ENCODE measurements around the gene TCTN1.
"Not testable (repeated sequence)": the region's sequence is repeated elsewhere in the genome, so short reads cannot be mapped to it uniquely, and the experiment has no call there.

The TCTN1 gene

DNA sequence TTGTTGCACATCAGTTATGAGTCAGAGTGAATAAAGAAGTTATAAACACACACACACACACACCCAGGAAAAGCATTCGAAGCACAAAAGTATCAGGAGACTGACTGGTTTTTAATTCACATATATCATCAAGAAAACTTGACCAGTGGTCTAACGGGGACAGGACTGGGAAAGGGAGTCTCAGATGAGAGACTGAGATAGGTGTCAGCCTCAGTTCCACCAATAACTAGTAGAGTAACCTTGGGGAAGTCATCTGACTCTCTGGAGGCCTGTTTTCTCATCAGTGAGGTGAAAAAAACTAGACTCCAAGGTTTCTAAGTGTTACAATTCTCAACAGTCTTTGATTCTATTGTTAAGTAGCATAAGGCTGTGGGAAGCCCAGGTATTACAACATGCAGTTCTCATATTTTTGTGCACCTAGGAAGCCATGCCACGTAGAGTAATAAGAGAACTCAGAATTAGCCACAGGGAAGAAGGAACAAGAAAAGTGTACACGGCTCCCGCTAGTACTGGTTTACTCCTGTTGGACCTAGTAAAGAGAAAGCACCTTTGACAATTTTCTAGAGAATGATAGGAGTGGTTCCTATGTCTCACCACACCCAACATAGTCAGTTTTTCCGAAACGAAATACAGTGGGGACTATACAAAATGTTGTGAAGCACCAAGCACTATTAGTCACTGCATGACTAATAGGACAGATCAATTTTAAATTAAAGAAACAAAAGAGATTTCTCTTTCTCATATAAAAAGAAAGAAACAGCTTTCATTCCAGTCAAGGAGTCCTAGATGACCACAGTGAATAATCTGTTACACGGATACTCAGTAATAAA, 35.9 kb upstream of the TCTN1 start:
- H3K27ac ChIP-seq (ENCODE audit: low read length) = no peak overlapping the region
- H3K4me1 ChIP-seq (ENCODE audit: insufficient read depth, low read length) = no peaks in the 10 kb centered on the region
- H3K4me3 ChIP-seq (ENCODE audit: low read length) = no peak overlapping the region

GRCh38 chr12:110578694-110579534, 35.0 kb upstream of the TCTN1 start:
- no peak overlapping the region for H3K9ac ChIP-seq (ENCODE audit: low read depth, low read length)
- no peaks in the 10 kb centered on the region; the same call in 1 of the 2 replicates for H3K27me3 ChIP-seq (ENCODE audit: insufficient read depth, low read length)
- no peaks in the 10 kb centered on the region for H3K9me3 ChIP-seq (ENCODE audit: insufficient read depth, low read depth, low read length)
- no peak overlapping the region for H3K27ac ChIP-seq (ENCODE audit: low read length)
- H3K4me1 ChIP-seq (ENCODE audit: insufficient read depth, low read length) = 0 out of 2 replicates have a peak, but pooled peaks cover 6% of the 10 kb centered on the region
- H3K36me3 ChIP-seq (ENCODE audit: insufficient read depth, low read depth, low read length) = no peaks in the 10 kb centered on the region
- no peak overlapping the region for H3K4me3 ChIP-seq (ENCODE audit: low read length)

More for the DNA sequence above, 35.9 kb upstream of the TCTN1 start:
- H3K9me3 ChIP-seq (ENCODE audit: insufficient read depth, low read depth, low read length) = no peaks in the 10 kb centered on the region
- H3K36me3 ChIP-seq (ENCODE audit: insufficient read depth, low read depth, low read length) = no peaks in the 10 kb centered on the region
- H3K27me3 ChIP-seq (ENCODE audit: insufficient read depth, low read length) = no peaks in the 10 kb centered on the region; the same call in 1 of the 2 replicates
- H3K9ac ChIP-seq (ENCODE audit: low read depth, low read length) = no peak overlapping the region

DNA sequence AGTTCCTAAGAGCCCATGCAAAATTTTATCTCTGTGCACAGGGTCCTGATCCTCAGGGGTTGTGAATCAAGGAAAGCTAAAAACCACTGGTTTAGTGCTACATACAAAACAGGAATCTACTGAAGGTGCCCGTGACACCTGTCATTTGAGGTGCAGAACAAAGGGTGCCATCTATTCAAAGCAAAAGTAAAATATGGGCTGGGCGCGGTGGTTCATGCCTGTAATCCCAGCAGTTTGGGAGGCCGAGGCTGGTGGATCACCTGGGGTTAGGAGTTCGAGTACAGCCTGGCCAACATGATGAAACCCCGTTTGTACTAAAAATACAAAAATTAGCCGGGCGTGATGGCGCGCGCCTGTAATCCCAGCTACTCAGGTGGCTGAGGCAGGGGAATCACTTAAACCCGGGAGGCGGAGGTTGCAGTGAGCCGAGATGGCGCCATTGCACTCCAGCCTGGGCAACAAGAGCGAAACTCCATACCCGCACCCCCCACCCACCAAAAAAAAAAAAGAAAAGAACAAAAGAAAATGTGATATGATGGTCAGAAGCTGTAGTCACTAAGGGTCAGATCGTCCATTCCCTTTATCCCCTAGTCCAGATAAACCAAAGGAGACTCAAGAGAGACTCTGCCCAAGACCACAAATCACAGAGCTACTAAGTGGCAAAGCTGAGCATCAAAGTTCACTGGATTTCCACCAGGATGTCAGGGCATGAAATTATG, 34.2 kb upstream of the TCTN1 start:
- Histone ChIP-seq H3K27ac (ENCODE audit: low read length) (no peak overlapping the region), H3K9me3 (ENCODE audit: insufficient read depth, low read depth, low read length) (no peaks in the 10 kb centered on the region), H3K4me1 (ENCODE audit: insufficient read depth, low read length) (0 out of 2 replicates have a peak, but pooled peaks cover 6% of the 10 kb centered on the region), H3K27me3 (ENCODE audit: insufficient read depth, low read length) (no peaks in the 10 kb centered on the region; the same call in 1 of the 2 replicates), H3K9ac (ENCODE audit: low read depth, low read length) (no peak overlapping the region), H3K4me3 (ENCODE audit: low read length) (no peak overlapping the region), H3K36me3 (ENCODE audit: insufficient read depth, low read depth, low read length) (no peaks in the 10 kb centered on the region)

GRCh38 chr12:110581931-110582275, 32.0 kb upstream of the TCTN1 start:
- Histone ChIP-seq H3K4me3 (ENCODE audit: low read length) (peak overlapping the region; percentile 94), H3K36me3 (ENCODE audit: insufficient read depth, low read depth, low read length) (no peaks in the 10 kb centered on the region), H3K9ac (ENCODE audit: low read depth, low read length) (peak overlapping the region; percentile 82; the same call in 1 of the 2 replicates), H3K9me3 (ENCODE audit: insufficient read depth, low read depth, low read length) (no peaks in the 10 kb centered on the region), H3K27ac (ENCODE audit: low read length) (no peak overlapping the region), H3K4me1 (ENCODE audit: insufficient read depth, low read length) (0 out of 2 replicates have a peak, but pooled peaks cover 6% of the 10 kb centered on the region), H3K27me3 (ENCODE audit: insufficient read depth, low read length) (no peaks in the 10 kb centered on the region; the same call in 1 of the 2 replicates)

- Histone ChIP-seq H3K9ac (ENCODE audit: low read depth, low read length) (peak overlapping the region; percentile 82; the same call in 1 of the 2 replicates), H3K27me3 (ENCODE audit: insufficient read depth, low read length) (no peaks in the 10 kb centered on the region; the same call in 1 of the 2 replicates), H3K9me3 (ENCODE audit: insufficient read depth, low read depth, low read length) (no peaks in the 10 kb centered on the region), H3K4me3 (ENCODE audit: low read length) (peak overlapping the region; percentile 94), H3K4me1 (ENCODE audit: insufficient read depth, low read length) (0 out of 2 replicates have a peak, but pooled peaks cover 6% of the 10 kb centered on the region), H3K36me3 (ENCODE audit: insufficient read depth, low read depth, low read length) (no peaks in the 10 kb centered on the region), H3K27ac (ENCODE audit: low read length) (no peak overlapping the region)
Observed at GRCh38 chr12:110582276-110583136, 31.4 kb upstream of the TCTN1 start.

- no peaks in the 10 kb centered on the region; the same call in 1 of the 2 replicates for H3K27me3 ChIP-seq (ENCODE audit: insufficient read depth, low read length)
- H3K4me1 ChIP-seq (ENCODE audit: insufficient read depth, low read length) = 0 out of 2 replicates have a peak, but pooled peaks cover 6% of the 10 kb centered on the region
- H3K4me3 ChIP-seq (ENCODE audit: low read length) = peak within 1 kb of the TSS; percentile 94
- H3K36me3 ChIP-seq (ENCODE audit: insufficient read depth, low read depth, low read length) = no peaks in the 10 kb centered on the region
- H3K27ac ChIP-seq (ENCODE audit: low read length) = no peak within 1 kb of the TSS
- peak within 1 kb of the TSS; percentile 82; the same call in 1 of the 2 replicates for H3K9ac ChIP-seq (ENCODE audit: low read depth, low read length)
- H3K9me3 ChIP-seq (ENCODE audit: insufficient read depth, low read depth, low read length) = no peaks in the 10 kb centered on the region
Observed at GRCh38 chr12:110583137-110584059, 30.5 kb upstream of the TCTN1 start, which contains the start of gene PPTC7. Gene PPTC7 (minus strand): TSS chr12:110583318. CDS start chr12:110583031, 287 bp downstream.

GRCh38 chr12:110585231-110585799, 28.6 kb upstream of the TCTN1 start:
- H3K27ac ChIP-seq (ENCODE audit: low read length) = no peak overlapping the region
- no peaks in the 10 kb centered on the region for H3K36me3 ChIP-seq (ENCODE audit: insufficient read depth, low read depth, low read length)
- 0 out of 2 replicates have a peak, but pooled peaks cover 6% of the 10 kb centered on the region for H3K4me1 ChIP-seq (ENCODE audit: insufficient read depth, low read length)
- no peak overlapping the region for H3K4me3 ChIP-seq (ENCODE audit: low read length)
- no peaks in the 10 kb centered on the region; the same call in 1 of the 2 replicates for H3K27me3 ChIP-seq (ENCODE audit: insufficient read depth, low read length)
- no peak overlapping the region for H3K9ac ChIP-seq (ENCODE audit: low read depth, low read length)
- no peaks in the 10 kb centered on the region for H3K9me3 ChIP-seq (ENCODE audit: insufficient read depth, low read depth, low read length)

DNA sequence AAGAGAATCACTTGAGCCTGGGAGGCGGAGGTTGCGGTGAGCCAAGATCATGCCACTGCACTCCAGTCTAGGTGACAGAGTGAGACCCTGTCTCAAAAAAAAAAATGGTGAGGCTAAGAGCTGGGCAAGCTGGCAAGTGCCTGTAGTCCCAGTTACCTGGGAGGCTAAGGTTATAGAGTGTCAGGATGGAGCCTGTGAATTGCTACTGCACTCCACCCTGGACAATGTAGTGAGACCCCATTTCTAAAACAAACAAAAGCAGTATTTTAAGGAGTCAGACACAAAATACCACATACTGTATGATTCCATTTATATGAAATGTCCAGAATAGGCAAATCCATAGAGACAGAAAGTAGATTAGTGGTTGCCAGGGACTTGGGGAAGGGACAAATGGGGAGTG, 26.8 kb upstream of the TCTN1 start:
- H3K27me3 ChIP-seq (ENCODE audit: insufficient read depth, low read length); H3K27ac ChIP-seq (ENCODE audit: low read length); H3K4me1 ChIP-seq (ENCODE audit: insufficient read depth, low read length); H3K9ac ChIP-seq (ENCODE audit: low read depth, low read length); H3K4me3 ChIP-seq (ENCODE audit: low read length); H3K36me3 ChIP-seq (ENCODE audit: insufficient read depth, low read depth, low read length); H3K9me3 ChIP-seq (ENCODE audit: insufficient read depth, low read depth, low read length): not testable (repeated sequence)

DNA sequence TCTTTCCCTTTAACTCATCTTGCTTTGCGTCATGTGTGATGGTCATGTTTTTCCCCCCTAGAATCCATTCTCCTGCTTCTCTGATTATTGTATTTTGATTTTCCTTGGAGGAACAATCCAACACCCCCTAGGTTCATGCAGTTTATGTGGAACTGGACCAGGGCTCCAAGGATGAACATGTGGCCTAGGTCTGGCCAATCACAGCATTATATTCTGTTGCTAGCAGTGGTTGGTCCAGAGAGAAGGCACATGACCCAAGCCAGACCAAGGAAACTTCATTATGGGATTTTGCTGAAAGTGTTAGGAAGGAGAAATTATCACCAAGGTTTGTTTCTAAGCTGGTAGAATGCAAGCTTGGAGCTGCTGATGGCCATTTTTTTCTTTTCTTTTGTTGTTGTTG, 23.9 kb upstream of the TCTN1 start:
- H3K36me3 ChIP-seq (ENCODE audit: insufficient read depth, low read depth, low read length) = no peaks in the 10 kb centered on the region
- H3K4me1 ChIP-seq (ENCODE audit: insufficient read depth, low read length) = peaks cover 3% of the 10 kb centered on the region; the same call in 1 of the 2 replicates
- H3K27ac ChIP-seq (ENCODE audit: low read length) = no peak overlapping the region
- no peaks in the 10 kb centered on the region for H3K27me3 ChIP-seq (ENCODE audit: insufficient read depth, low read length)
- no peak overlapping the region for H3K4me3 ChIP-seq (ENCODE audit: low read length)
- H3K9ac ChIP-seq (ENCODE audit: low read depth, low read length) = no peak overlapping the region
- H3K9me3 ChIP-seq (ENCODE audit: insufficient read depth, low read depth, low read length) = no peaks in the 10 kb centered on the region
